ENCODE data around the gene CALCR. TPM values are rescaled to one million over a fixed set of nuclear protein-coding genes. Genes with fewer than 3 reads are reported as not detected.

CALCR gene
- total and polyA plus RNA-seq, 9 of the 15 experiments (the other 6 are each of a cell fraction or from before 2014, with no cell fraction given) = 0.04 to 0.14 (median 0.09) TPM; not detected in 3

GRCh38 chr7:93622036-93623033 is 47.8 kb upstream of the CALCR start:
- TF ChIP-seq RAD21 (CRISPR knock-in tag; conservative IDR thresholded peaks at IDR 0.05 in 1 of 2, IDR thresholded peaks at IDR 0.05 in 1 of 2) (peak; percentile 44 to 53), GATA2 (CRISPR knock-in tag; IDR thresholded peaks at IDR 0.05) (peak; percentile 34; the same call in 1 of the 2 replicates), TEAD2 (tag; IDR thresholded peaks at IDR 0.05) (peak; percentile 78), POLR2A (conservative IDR thresholded peaks at IDR 0.05) (no peak), SMC3 (conservative IDR thresholded peaks at IDR 0.05; ENCODE audit: insufficient read depth, low read depth, low read length) (peak; percentile 29; the same call in 1 of the 2 replicates), TGIF2 (CRISPR knock-in tag; IDR thresholded peaks at IDR 0.05) (no peak), RFX1 (IDR thresholded peaks at IDR 0.05) (peak; percentile 10; the same call in 1 of the 2 replicates), ATF1 (CRISPR knock-in tag; IDR thresholded peaks at IDR 0.05) (no peak), ATF1 (tag; IDR thresholded peaks at IDR 0.05) (peak; percentile 47), CREM (IDR thresholded peaks at IDR 0.05; ENCODE audit: low read depth) (peak; percentile 63; the same call in 1 of the 2 replicates)
- TF ChIP-seq, protein P1, sequence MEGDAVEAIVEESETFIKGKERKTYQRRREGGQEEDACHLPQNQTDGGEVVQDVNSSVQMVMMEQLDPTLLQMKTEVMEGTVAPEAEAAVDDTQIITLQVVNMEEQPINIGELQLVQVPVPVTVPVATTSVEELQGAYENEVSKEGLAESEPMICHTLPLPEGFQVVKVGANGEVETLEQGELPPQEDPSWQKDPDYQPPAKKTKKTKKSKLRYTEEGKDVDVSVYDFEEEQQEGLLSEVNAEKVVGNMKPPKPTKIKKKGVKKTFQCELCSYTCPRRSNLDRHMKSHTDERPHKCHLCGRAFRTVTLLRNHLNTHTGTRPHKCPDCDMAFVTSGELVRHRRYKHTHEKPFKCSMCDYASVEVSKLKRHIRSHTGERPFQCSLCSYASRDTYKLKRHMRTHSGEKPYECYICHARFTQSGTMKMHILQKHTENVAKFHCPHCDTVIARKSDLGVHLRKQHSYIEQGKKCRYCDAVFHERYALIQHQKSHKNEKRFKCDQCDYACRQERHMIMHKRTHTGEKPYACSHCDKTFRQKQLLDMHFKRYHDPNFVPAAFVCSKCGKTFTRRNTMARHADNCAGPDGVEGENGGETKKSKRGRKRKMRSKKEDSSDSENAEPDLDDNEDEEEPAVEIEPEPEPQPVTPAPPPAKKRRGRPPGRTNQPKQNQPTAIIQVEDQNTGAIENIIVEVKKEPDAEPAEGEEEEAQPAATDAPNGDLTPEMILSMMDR (IDR thresholded peaks at IDR 0.05 in 2 of 3, conservative IDR thresholded peaks at IDR 0.05 in 1 of 3; ENCODE audit: insufficient read depth in 2 of 3, low read depth in 1 of 3, low read length in 3 of 3) = peak; percentile 60 to 63 (median 61)
- Histone ChIP-seq H3K27me3 (ENCODE audit: control insufficient read depth in 2 of 2, insufficient read depth in 2 of 2, low read length in 2 of 2) (no peaks in the 10 kb centered on the region), H3K79me2 (ENCODE audit: control insufficient read depth, insufficient read depth, low read length) (peaks cover 5% of the 10 kb centered on the region; the same call in 1 of the 3 replicates), H3K36me3 (ENCODE audit: control insufficient read depth, insufficient read depth, low read length) (peaks cover 3% of the 10 kb centered on the region; the same call in 2 of the 3 replicates), H3K9ac (ENCODE audit: insufficient read depth in 1 of 2, low read depth in 2 of 2, low read length in 2 of 2) (no peak overlapping the region), H2AFZ (ENCODE audit: low read depth, low read length) (peak overlapping the region; percentile 45; the same call in 1 of the 2 replicates), H4K20me1 (replicated peaks; ENCODE audit: control insufficient read depth, insufficient read depth, low read length) (no peaks in the 10 kb centered on the region), H3K4me2 (ENCODE audit: insufficient read depth, low read length) (peak overlapping the region; percentile 13; the same call in 1 of the 2 replicates), H3K9me1 (ENCODE audit: control insufficient read depth, insufficient read depth, low read length) (no peaks in the 10 kb centered on the region), H3K9me3 (replicated peaks; ENCODE audit: control insufficient read depth, insufficient read depth, low read depth, low read length) (no peaks in the 10 kb centered on the region), H3K27ac (ENCODE audit: extremely low read depth, low read depth, low read length) (no peak overlapping the region), H3K4me1 (replicated peaks in 1 of 2; ENCODE audit: control insufficient read depth in 2 of 2, insufficient read depth in 2 of 2, low read length in 2 of 2) (0 out of 5 replicates have a peak, but pooled peaks cover 0 to 3% of the 10 kb centered on the region in 2 experiments), H3K4me3 (no peak overlapping the region)
- ChIA-PET CTCF (ENCODE audit: low intra/inter-chr PET ratio) (no interaction called here), POLR2A (interaction anchor here (1.2 to 2.0 kb wide), 2 partner anchors 10 to 13 kb away, joined by 3 to 7 read pairs; no protein-coding TSS in a partner anchor)
- ATAC-seq (peak; percentile 98), FAIRE-seq (peak; percentile 78), DNase-seq (ENCODE audit: extremely low read depth in 1 of 4, low spot score in 3 of 4) (peak; percentile 35 to 59 (median 52))
- BruUV-seq (replicated peaks) = no TSS peak
- in situ Hi-C loops (cut with MboI) = no loop called here
- 16% methylated on average over 13 of the region's 13 CpGs for WGBS (ENCODE audit: insufficient coverage, low coverage, missing lambda C conversion rate)
- intact Hi-C loops (cut with micrococcal nuclease) = loop anchor here (1.0 to 10.0 kb wide), 3 partner anchors 272 to 772 kb away; partner anchors contain the start of genes COL1A2 and TFPI2

Data from K562 (cell line).